Vagina (tissue), 2 donors: ENCODE results near the gene C6orf47.

Experiments used
- POLR2A ChIP-seq, 2 donors: fragments of 450-650 bp; IDR thresholded peaks; one replicate each; pipeline ENCODE4 v1.6.1; 2017; ENCODE audit warnings: antibody characterized with exemption in 2 of 2, mild to moderate bottlenecking in 2 of 2, moderate library complexity in 2 of 2
- POLR2AphosphoS5 ChIP-seq, 2 donors: sonication (generic); formaldehyde crosslinking; IDR thresholded peaks; one replicate each; pipeline ENCODE4 v1.9.0; 2017; ENCODE audit warnings: antibody characterized with exemption in 2 of 2, mild to moderate bottlenecking in 2 of 2, low read depth in 1 of 2; ENCODE audit not compliant: insufficient read depth in 1 of 2
- TF ChIP-seq, protein P1 (sequence below), 3 experiments: fragments of 450-650 bp in 2 of 3; fragments of 200-600 bp in 1 of 3; sonication (generic) in 1 of 3; IDR thresholded peaks; one replicate each; pipeline ENCODE4 v1.5.1; 2017 to 2019; ENCODE audit warnings: antibody characterized with exemption in 3 of 3, mild to moderate bottlenecking in 2 of 3, moderate library complexity in 2 of 3

DNA sequence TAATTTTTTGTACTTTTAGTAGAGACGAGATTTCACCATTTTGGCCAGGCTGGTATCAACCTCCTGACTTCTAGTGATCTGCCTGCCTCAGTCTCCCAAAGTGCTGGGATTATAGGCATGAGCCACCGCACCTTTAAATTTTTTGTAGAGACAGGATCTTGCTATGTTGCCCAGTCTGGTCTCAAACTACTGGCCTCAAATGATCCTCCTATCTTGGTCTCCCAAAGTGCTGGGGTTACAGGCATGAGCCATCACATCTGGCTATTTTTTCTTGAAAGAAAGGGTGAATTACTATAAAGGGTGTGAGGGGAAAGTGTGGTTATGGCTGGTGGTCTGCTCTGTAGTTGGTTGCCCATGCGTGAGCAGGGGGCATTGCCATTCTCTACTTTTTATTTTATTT, 47.6 kb upstream of the C6orf47 start:
- TF ChIP-seq, protein P1, sequence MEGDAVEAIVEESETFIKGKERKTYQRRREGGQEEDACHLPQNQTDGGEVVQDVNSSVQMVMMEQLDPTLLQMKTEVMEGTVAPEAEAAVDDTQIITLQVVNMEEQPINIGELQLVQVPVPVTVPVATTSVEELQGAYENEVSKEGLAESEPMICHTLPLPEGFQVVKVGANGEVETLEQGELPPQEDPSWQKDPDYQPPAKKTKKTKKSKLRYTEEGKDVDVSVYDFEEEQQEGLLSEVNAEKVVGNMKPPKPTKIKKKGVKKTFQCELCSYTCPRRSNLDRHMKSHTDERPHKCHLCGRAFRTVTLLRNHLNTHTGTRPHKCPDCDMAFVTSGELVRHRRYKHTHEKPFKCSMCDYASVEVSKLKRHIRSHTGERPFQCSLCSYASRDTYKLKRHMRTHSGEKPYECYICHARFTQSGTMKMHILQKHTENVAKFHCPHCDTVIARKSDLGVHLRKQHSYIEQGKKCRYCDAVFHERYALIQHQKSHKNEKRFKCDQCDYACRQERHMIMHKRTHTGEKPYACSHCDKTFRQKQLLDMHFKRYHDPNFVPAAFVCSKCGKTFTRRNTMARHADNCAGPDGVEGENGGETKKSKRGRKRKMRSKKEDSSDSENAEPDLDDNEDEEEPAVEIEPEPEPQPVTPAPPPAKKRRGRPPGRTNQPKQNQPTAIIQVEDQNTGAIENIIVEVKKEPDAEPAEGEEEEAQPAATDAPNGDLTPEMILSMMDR (IDR thresholded peaks at IDR 0.05), result no peak
- no peak for TF ChIP-seq POLR2AphosphoS5 (IDR thresholded peaks at IDR 0.05; ENCODE audit: insufficient read depth in 1 of 2, low read depth in 1 of 2)
- no peak for TF ChIP-seq POLR2A (IDR thresholded peaks at IDR 0.05)
